DND-41 (cell line): ENCODE results near the gene SENP7.
"Not testable (repeated sequence)": the region's sequence is repeated elsewhere in the genome, so short reads cannot be mapped to it uniquely, and the experiment has no call there.

Experiments
- EZH2 ChIP-seq: IDR thresholded peaks from 3 replicates; pipeline ENCODE4 v1.6.1; 2012; ENCODE audit warnings: borderline replicate concordance, low read depth, mild to moderate bottlenecking, moderate library complexity, low read length, inconsistent platforms; ENCODE audit not compliant: severe bottlenecking
- TF ChIP-seq, protein P1 (sequence below): IDR thresholded peaks from 2 replicates; pipeline ENCODE4 v1.5.1; 2012; ENCODE audit warnings: borderline replicate concordance, low read length, moderate library complexity, mild to moderate bottlenecking; ENCODE audit not compliant: poor library complexity, severe bottlenecking; ENCODE audit errors: extremely low read depth

DNA sequence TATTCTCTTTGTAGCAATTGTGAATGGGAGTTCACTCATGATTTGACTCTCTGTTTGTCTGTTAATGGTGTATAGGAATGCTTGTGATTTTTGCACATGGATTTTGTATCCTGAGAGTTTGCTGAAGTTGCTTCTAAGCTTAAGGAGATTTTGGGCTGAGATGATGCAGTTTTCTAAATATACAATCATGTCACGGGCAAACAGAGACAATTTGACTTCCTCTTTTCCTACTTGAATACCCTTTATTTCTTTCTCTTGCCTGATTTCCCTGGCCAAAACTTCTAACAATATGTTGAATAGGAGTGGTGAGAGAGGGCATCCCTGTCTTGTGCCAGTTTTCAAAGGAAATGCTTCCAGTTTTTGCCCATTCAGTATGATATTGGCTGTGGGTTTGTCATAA is 23.9 kb upstream of the SENP7 start:
- not testable (repeated sequence) for TF ChIP-seq EZH2
- TF ChIP-seq, protein P1, sequence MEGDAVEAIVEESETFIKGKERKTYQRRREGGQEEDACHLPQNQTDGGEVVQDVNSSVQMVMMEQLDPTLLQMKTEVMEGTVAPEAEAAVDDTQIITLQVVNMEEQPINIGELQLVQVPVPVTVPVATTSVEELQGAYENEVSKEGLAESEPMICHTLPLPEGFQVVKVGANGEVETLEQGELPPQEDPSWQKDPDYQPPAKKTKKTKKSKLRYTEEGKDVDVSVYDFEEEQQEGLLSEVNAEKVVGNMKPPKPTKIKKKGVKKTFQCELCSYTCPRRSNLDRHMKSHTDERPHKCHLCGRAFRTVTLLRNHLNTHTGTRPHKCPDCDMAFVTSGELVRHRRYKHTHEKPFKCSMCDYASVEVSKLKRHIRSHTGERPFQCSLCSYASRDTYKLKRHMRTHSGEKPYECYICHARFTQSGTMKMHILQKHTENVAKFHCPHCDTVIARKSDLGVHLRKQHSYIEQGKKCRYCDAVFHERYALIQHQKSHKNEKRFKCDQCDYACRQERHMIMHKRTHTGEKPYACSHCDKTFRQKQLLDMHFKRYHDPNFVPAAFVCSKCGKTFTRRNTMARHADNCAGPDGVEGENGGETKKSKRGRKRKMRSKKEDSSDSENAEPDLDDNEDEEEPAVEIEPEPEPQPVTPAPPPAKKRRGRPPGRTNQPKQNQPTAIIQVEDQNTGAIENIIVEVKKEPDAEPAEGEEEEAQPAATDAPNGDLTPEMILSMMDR: not testable (repeated sequence)
